HG02973 (cell line): ENCODE data around the gene KMT5C.

Experiments
- ATAC-seq: cut with Tn5 transposase; IDR thresholded peaks from one replicate; pipeline ENCODE4 v1.9.1; 2021; ENCODE audit warnings: moderate library complexity; ENCODE audit not compliant: unreplicated experiment

The KMT5C gene

GRCh38 chr19:55384920-55385723 is 45.4 kb downstream of the KMT5C start:
- peak; percentile 46 for ATAC-seq

- peak; percentile 61 for ATAC-seq
Measured at GRCh38 chr19:55385724-55386492, 46.2 kb downstream of the KMT5C start, which contains the start of gene RPL28. RPL28 (plus strand) TSS chr19:55385932; CDS start chr19:55386358, 426 bp downstream.

- no peak for ATAC-seq
Measured at GRCh38 chr19:55386493-55386971, 46.9 kb downstream of the KMT5C start.

DNA sequence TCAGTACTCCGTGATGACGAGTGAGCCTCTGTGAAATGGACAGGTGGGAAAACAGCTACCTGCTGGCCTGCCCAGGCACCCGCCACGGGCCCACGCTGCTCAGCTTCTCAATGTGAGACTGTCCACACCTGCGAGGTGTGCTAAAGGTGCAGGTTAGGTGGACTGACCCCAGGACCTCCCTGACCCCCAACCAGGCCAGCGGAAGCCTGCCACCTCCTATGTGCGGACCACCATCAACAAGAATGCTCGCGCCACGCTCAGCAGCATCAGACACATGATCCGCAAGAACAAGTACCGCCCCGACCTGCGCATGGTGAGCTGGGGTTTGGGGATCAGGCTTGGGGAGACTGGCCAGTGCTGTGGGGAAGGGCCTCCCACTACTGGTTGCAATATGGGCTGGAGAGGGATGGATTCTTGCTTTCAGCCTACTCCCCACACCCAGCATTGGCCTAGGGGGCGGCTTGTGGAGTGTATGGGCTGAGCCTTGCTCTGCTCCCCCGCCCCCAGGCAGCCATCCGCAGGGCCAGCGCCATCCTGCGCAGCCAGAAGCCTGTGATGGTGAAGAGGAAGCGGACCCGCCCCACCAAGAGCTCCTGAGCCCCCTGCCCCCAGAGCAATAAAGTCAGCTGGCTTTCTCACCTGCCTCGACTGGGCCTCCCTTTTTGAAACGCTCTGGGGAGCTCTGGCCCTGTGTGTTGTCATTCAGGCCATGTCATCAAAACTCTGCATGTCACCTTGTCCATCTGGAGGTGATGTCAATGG is 48.2 kb downstream of the KMT5C start:
- ATAC-seq, result no peak

- ATAC-seq, result no peak
Measured at GRCh38 chr19:55389386-55390317, 50.0 kb downstream of the KMT5C start.

GRCh38 chr19:55390461-55390880 is 50.8 kb downstream of the KMT5C start:
- ATAC-seq, result no peak

DNA sequence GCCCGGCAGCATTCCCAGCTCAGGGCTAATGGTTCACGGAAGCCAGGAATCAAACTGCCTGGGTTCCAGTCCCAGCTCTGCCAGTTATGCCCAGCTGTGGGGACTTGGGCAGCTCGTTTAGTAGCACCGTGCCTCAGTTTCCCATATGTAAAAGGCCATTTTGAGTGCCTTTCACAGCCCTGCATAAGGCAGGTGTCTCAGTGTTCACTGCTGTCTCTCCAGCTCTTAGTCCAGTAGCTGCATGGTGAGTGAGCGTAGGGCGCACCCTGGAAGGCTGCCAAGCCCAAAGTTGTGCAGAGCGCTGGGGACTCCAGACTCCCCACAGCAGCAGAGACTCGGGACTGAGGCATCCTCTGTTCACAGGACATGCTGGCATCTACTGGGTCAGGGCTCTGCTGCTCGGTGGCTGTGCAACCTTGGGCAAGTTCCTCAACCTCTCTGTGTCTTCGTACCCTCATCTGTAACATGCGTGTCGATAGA is 51.6 kb downstream of the KMT5C start:
- ATAC-seq, result no peak

- no peak for ATAC-seq
Measured at GRCh38 chr19:55391702-55392615, 52.3 kb downstream of the KMT5C start.

DNA sequence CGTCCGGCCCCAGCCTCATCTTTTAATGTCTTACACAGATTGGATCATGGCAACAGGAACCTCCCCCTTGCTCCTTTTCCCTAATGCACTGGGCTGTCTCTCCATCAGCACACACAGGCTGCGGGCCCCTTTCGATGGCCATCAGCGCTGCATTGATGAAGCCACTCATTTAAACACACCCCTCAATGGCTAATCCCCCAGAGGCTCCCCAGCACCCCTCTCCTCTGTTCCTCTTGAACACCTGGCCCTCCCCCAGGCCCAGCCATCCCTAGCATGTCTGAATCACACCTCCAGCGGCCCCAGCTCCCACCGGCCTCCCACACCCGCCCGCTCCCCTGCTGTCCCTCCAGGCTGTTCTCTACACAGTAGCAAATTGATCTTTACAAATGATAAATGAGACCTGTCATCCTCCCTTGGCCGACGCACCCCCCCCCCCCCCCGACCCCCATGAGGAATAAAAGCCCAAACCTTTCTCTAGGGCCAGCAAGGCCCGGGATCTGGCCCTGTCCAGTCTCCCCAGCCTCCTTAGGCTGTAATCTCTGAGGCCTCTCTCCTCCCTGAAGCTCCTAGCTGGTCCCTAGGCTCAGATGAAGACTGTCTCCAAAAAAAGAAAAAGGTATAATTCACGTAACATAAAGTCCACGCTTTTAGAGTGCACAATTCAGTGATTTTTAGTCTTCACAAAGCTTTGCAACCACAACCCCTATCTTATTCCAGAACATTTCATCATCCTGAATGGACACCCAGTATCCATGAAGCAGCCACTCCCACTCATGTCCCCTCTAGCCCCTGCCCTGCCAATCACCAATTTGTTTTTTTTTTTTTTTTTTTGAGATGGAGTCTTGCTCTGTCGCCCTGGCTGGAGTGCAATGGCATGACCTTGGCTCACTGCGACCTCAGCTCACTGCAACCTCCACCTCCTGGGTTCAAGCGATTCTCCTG is 53.4 kb downstream of the KMT5C start:
- ATAC-seq, result no peak
